Caco-2 (cell line): Measurements from ENCODE around the gene LTBP2. TPM values are rescaled to one million over a fixed set of nuclear protein-coding genes. Genes with fewer than 3 reads are reported as not detected.

Experiments
- BruUV-seq: library from RNA; stranded (reverse); fragments of 400-500 nt; replicated peaks from 2 replicates; lab custom pipeline; 2021; lab: Mats Ljungman, UMichigan
- CTCF ChIA-PET: fragments of 300-600 bp; sonication (Branson Sonifier 250); formaldehyde crosslinking; loops from one replicate; lab custom pipeline; 2022; ENCODE audit warnings: antibody characterized with exemption; lab: Charles Lee
- POLR2A ChIA-PET: fragments of 300-600 bp; sonication (Branson Sonifier 250); formaldehyde crosslinking; loops from one replicate; lab custom pipeline; 2022; ENCODE audit warnings: antibody characterized with exemption; lab: Charles Lee
- DNase-seq, 2 experiments: peaks; one replicate each; pipeline versions ENCODE4 v3.0.0 to v3.0.0-alpha.2; 2020 to 2022
- H3K27me3 ChIP-seq: replicated peaks from 2 replicates; pipeline ENCODE4 v1.6.0; 2011; ENCODE audit warnings: low read length; ENCODE audit not compliant: control insufficient read depth, insufficient read depth
- H3K36me3 ChIP-seq: 2 replicates; pipeline ENCODE4 v1.5.1; 2011; ENCODE audit warnings: low read length; ENCODE audit not compliant: control insufficient read depth, insufficient read depth
- H3K4me1 ChIP-seq: fragments of 250-450 bp; sonication (Bioruptor Pico); 2 replicates; pipeline ENCODE4 v1.5.1; 2020; ENCODE audit warnings: mild to moderate bottlenecking
- H3K4me3 ChIP-seq: 2 replicates; pipeline ENCODE4 v1.5.1; 2011; ENCODE audit warnings: low read depth, mild to moderate bottlenecking, control low read depth, low read length
- H3K9me3 ChIP-seq: fragments of 250-450 bp; sonication (Bioruptor Pico); 2 replicates; pipeline ENCODE4 v1.5.1; 2020; ENCODE audit warnings: mild to moderate bottlenecking, moderate library complexity
- H3K27ac Mint-ChIP-seq: one replicate; pipeline ENCODE4 v1.8.0; 2022; ENCODE audit warnings: mixed read lengths; ENCODE audit not compliant: unreplicated experiment
- H3K27me3 Mint-ChIP-seq: one replicate; pipeline ENCODE4 v1.8.0; 2022; ENCODE audit warnings: mixed read lengths; ENCODE audit not compliant: insufficient read depth, unreplicated experiment
- H3K36me3 Mint-ChIP-seq: one replicate; pipeline ENCODE4 v1.8.0; 2022; ENCODE audit warnings: mild to moderate bottlenecking, mixed read lengths; ENCODE audit not compliant: insufficient read depth, unreplicated experiment
- H3K4me1 Mint-ChIP-seq: one replicate; pipeline ENCODE4 v1.8.0; 2022; ENCODE audit warnings: low read depth, mixed read lengths; ENCODE audit not compliant: unreplicated experiment
- H3K4me3 Mint-ChIP-seq: one replicate; pipeline ENCODE4 v1.8.0; 2022; ENCODE audit warnings: mild to moderate bottlenecking, moderate library complexity, mixed read lengths; ENCODE audit not compliant: unreplicated experiment
- H3K9me3 Mint-ChIP-seq: one replicate; pipeline ENCODE4 v1.8.0; 2022; ENCODE audit warnings: mixed read lengths; ENCODE audit not compliant: unreplicated experiment
- intact Hi-C: fragments of 100-400 bp; cut with micrococcal nuclease; formaldehyde crosslinking; loops from one replicate; pipeline ENCODE4 v1.10.0; 2022; ENCODE audit not compliant: unreplicated experiment
- total RNA-seq: library from RNA; stranded (reverse); gene quantifications from 2 replicates; pipeline ENCODE4 v1.2.3, GENCODE V29; 2022
- TF ChIP-seq, protein P1 (sequence below), 2 experiments: fragments of 200-600 bp in 1 of 2; IDR thresholded peaks; 1 replicate in 1 of 2; 2 replicates in 1 of 2; pipeline versions ENCODE4 v1.5.1 to v1.8.0; 2011 to 2022; ENCODE audit warnings: antibody characterized with exemption in 1 of 2, control low read depth in 1 of 2, inconsistent platforms in 1 of 2, low read depth in 1 of 2, low read length in 1 of 2, mild to moderate bottlenecking in 1 of 2, moderate library complexity in 1 of 2; ENCODE audit not compliant: insufficient read depth in 1 of 2, severe bottlenecking in 1 of 2, unreplicated experiment in 1 of 2

The LTBP2 gene
- total RNA-seq, 1 experiment from 2014 or later: 0.86 TPM

DNA sequence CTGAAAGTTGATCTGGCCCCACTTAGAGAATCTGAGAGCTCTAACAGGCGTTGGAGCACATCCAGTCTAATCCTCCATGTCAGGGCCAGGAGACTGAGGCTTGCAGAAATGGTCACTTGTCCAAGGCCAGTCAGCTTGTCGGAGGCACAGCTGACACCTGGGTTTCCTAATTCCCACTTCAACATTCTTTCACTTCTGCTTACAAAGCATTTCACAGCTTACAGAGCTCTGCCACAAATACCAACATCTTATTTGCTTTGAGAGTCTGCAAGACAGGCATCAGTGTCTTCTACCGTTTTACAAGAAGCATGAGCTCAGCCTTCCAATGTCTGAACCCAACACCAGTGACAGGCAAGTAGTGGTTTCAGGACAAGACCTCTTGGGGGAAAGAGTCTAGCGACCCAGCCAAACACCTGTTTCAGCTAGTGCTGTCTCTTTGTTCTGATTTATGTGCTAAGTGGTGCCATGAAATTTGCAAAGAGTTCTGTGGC is 86.6 kb downstream of the LTBP2 start:
- no TSS peak for BruUV-seq
- POLR2A ChIA-PET: no interaction called here
- Histone ChIP-seq H3K9me3 (no peaks in the 10 kb centered on the region), H3K4me1 (no peaks in the 10 kb centered on the region), H3K4me3 (no peak overlapping the region), H3K27me3 (no peaks in the 10 kb centered on the region; the same call in 1 of the 2 replicates), H3K36me3 (no peaks in the 10 kb centered on the region)
- CTCF ChIA-PET: interaction anchor here (1.0 to 1.1 kb wide), 3 partner anchors 17 to 84 kb away, joined by 3 read pairs; no protein-coding TSS in a partner anchor
- no peak overlapping the region for H3K4me3 Mint-ChIP-seq
- no peak for DNase-seq
- H3K9me3 Mint-ChIP-seq: no peaks in the 10 kb centered on the region
- intact Hi-C loops: no loop called here
- H3K36me3 Mint-ChIP-seq: no peaks in the 10 kb centered on the region
- TF ChIP-seq, protein P1, sequence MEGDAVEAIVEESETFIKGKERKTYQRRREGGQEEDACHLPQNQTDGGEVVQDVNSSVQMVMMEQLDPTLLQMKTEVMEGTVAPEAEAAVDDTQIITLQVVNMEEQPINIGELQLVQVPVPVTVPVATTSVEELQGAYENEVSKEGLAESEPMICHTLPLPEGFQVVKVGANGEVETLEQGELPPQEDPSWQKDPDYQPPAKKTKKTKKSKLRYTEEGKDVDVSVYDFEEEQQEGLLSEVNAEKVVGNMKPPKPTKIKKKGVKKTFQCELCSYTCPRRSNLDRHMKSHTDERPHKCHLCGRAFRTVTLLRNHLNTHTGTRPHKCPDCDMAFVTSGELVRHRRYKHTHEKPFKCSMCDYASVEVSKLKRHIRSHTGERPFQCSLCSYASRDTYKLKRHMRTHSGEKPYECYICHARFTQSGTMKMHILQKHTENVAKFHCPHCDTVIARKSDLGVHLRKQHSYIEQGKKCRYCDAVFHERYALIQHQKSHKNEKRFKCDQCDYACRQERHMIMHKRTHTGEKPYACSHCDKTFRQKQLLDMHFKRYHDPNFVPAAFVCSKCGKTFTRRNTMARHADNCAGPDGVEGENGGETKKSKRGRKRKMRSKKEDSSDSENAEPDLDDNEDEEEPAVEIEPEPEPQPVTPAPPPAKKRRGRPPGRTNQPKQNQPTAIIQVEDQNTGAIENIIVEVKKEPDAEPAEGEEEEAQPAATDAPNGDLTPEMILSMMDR (IDR thresholded peaks at IDR 0.05; ENCODE audit: insufficient read depth in 1 of 2, low read depth in 1 of 2, low read length in 1 of 2, severe bottlenecking in 1 of 2, unreplicated experiment in 1 of 2): no peak
- H3K27ac Mint-ChIP-seq: no peak overlapping the region
- H3K27me3 Mint-ChIP-seq: peaks cover 4% of the 10 kb centered on the region
- no peaks in the 10 kb centered on the region for H3K4me1 Mint-ChIP-seq

DNA sequence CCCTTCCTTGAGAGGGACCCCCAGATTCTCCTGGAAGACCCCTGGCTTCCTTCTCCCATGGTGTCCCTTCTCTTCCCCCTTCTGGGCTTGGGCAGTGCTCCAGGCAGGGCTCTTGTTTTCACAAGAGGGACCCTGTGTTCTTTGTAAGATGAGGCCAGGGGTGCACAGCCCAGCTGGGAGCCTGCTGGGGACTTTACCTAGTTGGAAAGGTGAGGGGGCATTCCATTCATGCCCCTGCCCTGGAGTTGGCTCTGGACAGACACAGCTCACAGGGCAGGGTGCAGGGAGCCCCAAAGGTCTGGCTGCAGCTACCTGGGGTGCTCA is 87.3 kb downstream of the LTBP2 start:
- Histone ChIP-seq H3K4me3 (no peak overlapping the region), H3K4me1 (no peaks in the 10 kb centered on the region), H3K27me3 (no peaks in the 10 kb centered on the region; the same call in 1 of the 2 replicates), H3K9me3 (no peaks in the 10 kb centered on the region), H3K36me3 (no peaks in the 10 kb centered on the region)
- POLR2A ChIA-PET: no interaction called here
- CTCF ChIA-PET: interaction anchor here (1.0 kb wide), 2 partner anchors 16 to 22 kb away, joined by 3 read pairs; no protein-coding TSS in a partner anchor
- BruUV-seq: no TSS peak
- H3K4me3 Mint-ChIP-seq: no peak overlapping the region
- no peaks in the 10 kb centered on the region for H3K9me3 Mint-ChIP-seq
- intact Hi-C loops: no loop called here
- H3K27ac Mint-ChIP-seq: no peak overlapping the region
- no peaks in the 10 kb centered on the region for H3K4me1 Mint-ChIP-seq
- TF ChIP-seq, protein P1 (IDR thresholded peaks at IDR 0.05; ENCODE audit: insufficient read depth in 1 of 2, low read depth in 1 of 2, low read length in 1 of 2, severe bottlenecking in 1 of 2, unreplicated experiment in 1 of 2): no peak
- no peaks in the 10 kb centered on the region for H3K36me3 Mint-ChIP-seq
- no peak for DNase-seq
- peaks cover 4% of the 10 kb centered on the region for H3K27me3 Mint-ChIP-seq

DNA sequence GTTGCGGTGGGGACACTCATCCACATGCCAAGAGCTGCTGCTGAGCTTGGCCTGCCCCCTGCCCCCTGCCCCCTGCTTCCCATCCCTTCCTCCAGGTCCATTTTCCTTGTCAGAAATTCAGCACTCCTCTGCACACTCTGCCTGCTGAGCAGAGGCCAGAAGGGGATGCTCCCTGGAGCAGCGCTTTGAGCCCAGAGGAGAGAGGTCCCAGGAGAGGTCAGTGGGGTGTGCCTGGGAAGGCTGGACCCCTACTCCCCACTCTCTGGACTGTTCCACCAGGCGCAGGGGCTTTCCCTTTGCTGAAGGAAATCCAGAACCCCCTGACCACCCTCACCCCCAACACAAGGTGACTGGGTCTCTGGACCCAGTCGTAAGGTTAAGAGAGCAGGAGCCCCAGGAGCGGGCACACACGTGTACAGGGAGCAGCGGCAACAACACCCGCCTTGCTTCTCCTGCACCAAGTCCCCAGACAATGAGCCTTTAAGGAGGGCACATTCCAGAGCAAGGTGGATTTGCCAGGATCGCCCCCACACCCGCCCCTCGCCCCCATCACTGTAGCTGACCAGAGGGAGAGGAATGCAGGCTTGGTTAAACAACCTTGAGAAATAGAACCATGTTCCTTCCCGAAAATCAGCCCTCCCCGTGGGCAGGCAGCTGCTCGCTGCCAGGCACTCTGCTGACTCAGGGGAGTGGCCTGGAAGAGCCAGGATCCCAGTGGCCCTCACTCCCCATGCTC is 87.8 kb downstream of the LTBP2 start:
- H3K36me3 Mint-ChIP-seq: no peaks in the 10 kb centered on the region
- DNase-seq: no peak
- CTCF ChIA-PET: interaction anchor here (1.0 kb wide), 2 partner anchors 16 to 22 kb away, joined by 3 read pairs; no protein-coding TSS in a partner anchor
- H3K9me3 Mint-ChIP-seq: no peaks in the 10 kb centered on the region
- no TSS peak for BruUV-seq
- H3K27ac Mint-ChIP-seq: no peak overlapping the region
- H3K27me3 ChIP-seq: no peaks in the 10 kb centered on the region; the same call in 1 of the 2 replicates
- TF ChIP-seq, protein P1 (IDR thresholded peaks at IDR 0.05; ENCODE audit: insufficient read depth in 1 of 2, low read depth in 1 of 2, low read length in 1 of 2, severe bottlenecking in 1 of 2, unreplicated experiment in 1 of 2): no peak
- no peak overlapping the region for H3K4me3 ChIP-seq
- H3K4me3 Mint-ChIP-seq: no peak overlapping the region
- no peaks in the 10 kb centered on the region for H3K4me1 ChIP-seq
- H3K36me3 ChIP-seq: no peaks in the 10 kb centered on the region
- no peaks in the 10 kb centered on the region for H3K4me1 Mint-ChIP-seq
- POLR2A ChIA-PET: no interaction called here
- no peaks in the 10 kb centered on the region for H3K9me3 ChIP-seq
- intact Hi-C loops: no loop called here
- H3K27me3 Mint-ChIP-seq: peaks cover 4% of the 10 kb centered on the region
